Tibial artery (tissue), 4 donors: Measurements from ENCODE around the gene SQSTM1.

Experiments used
- DNase-seq, 2 donors: peaks; one replicate each; pipeline ENCODE4 v3.0.0-alpha.2; 2019
- H3K27ac ChIP-seq, 2 donors: fragments of 200-600 bp; sonication (generic) in 1 of 2; 1 replicate in 1 of 2; 2 replicates in 1 of 2; pipeline ENCODE4 v1.5.1; 2018 to 2019; ENCODE audit warnings: mild to moderate bottlenecking in 1 of 2
- H3K27me3 ChIP-seq, 2 donors: fragments of 200-600 bp; sonication (generic) in 1 of 2; one replicate each; pipeline versions ENCODE4 v1.5.1 to v1.6.0; 2016 to 2019
- H3K36me3 ChIP-seq, 3 donors: fragments of 200-600 bp; sonication (generic) in 2 of 3; one replicate each; pipeline ENCODE4 v1.5.1; 2016 to 2019; ENCODE audit warnings: mild to moderate bottlenecking in 2 of 3
- H3K4me1 ChIP-seq, 4 donors: fragments of 200-600 bp; sonication (generic) in 2 of 4; 1 replicate in 3 of 4; 2 replicates in 1 of 4; pipeline ENCODE4 v1.5.1; 2016 to 2019
- H3K4me3 ChIP-seq, 2 donors: fragments of 200-600 bp; sonication (generic) in 1 of 2; 1 replicate in 1 of 2; 2 replicates in 1 of 2; pipeline ENCODE4 v1.5.1; 2018 to 2019; ENCODE audit warnings: mild to moderate bottlenecking in 2 of 2
- H3K9me3 ChIP-seq, 3 donors: fragments of 200-600 bp; sonication (generic) in 1 of 3; one replicate each; pipeline ENCODE4 v1.5.1; 2016 to 2019
- CTCF ChIP-seq, 2 experiments: fragments of 200-600 bp in 1 of 2; fragments of 450-650 bp in 1 of 2; IDR thresholded peaks; one replicate each; pipeline ENCODE4 v1.5.1; 2017 to 2019; ENCODE audit warnings: antibody characterized with exemption in 2 of 2, mild to moderate bottlenecking in 1 of 2, moderate library complexity in 1 of 2
- intact Hi-C: fragments of 100-400 bp; cut with DNase I; formaldehyde crosslinking; loops from one replicate; pipeline ENCODE4 v1.15.0; 2023; ENCODE audit warnings: low total_unique reads

The SQSTM1 gene

DNA sequence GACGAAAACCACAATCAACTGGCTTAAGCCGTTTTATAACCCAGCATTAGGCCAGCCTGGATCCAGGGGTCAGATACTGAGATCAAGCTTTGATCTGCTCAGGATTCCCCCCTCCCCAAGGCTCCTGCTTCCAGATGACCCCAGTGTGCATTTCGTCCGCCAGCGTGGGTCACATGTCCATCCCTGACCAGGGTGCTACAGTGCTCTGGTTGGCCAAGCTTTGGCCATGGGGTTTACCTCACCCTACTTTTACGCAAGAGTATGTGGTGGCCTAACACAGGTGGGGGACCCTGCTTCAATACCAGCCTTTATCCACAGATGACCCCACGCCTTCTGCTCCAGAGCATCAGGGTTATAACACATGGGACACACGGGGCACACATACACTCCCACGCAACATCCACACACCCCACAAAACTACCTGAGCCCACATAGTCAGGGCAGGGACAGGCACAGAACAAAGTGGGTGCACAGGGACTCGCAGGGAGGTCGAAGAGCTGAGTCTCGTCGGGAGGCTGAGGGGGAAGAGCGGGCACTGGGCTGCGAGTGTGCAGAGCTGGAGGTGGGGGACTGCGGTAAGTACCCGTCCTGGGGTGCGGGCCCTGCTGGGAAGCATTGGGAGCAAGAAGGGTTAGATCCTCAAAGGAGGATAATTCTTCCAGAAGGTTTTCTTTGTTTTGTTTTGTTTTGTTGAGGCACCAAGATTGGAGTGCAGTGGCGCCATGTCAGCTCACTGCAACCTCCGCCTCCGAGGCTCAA is 5.0 kb upstream of the SQSTM1 start:
- Histone ChIP-seq H3K4me3 (no peak overlapping the region), H3K27ac (no peak overlapping the region), H3K9me3 (no peaks in the 10 kb centered on the region), H3K36me3 (peaks cover 0 to 13% (median 0%) of the 10 kb centered on the region in 3 donors), H3K4me1 (peaks cover 14 to 42% (median 35%) of the 10 kb centered on the region in 4 donors), H3K27me3 (no peaks in the 10 kb centered on the region)
- no peak for TF ChIP-seq CTCF (IDR thresholded peaks at IDR 0.05)
- DNase-seq = peak in 1 of 2 donors; percentile 64
- intact Hi-C loops = loop anchor here (5.0 kb wide), 2 partner anchors 193 to 477 kb away; partner anchors contain the start of genes HNRNPH1 and MAPK9

DNA sequence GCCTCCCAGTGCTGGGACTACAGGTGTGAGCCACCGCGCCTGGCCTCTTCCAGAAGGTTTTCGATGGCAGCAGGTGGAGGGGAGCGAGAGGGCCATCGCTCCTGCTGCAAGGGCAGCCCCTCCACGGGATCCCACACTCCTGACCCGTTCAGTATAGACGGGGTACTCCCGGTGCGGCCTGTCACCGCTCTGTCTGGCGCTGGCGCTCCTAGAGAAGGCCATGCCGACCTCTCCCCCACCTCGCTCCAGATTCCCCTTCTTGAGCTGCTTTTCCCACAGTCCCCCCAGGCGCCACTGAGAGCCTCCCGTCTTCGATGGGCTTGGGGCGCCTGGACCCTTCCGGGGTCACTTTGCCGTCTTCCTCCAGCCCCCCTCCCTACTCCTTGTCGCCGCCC is 4.3 kb upstream of the SQSTM1 start:
- no peaks in the 10 kb centered on the region for H3K9me3 ChIP-seq
- DNase-seq = no peak
- H3K4me1 ChIP-seq = peaks cover 14 to 42% (median 35%) of the 10 kb centered on the region in 4 donors
- intact Hi-C loops = loop anchor here (5.0 kb wide), 2 partner anchors 194 to 476 kb away; partner anchors contain the start of genes HNRNPH1 and MAPK9
- peak overlapping the region; percentile 100 for H3K27ac ChIP-seq
- H3K36me3 ChIP-seq = peaks cover 0 to 18% (median 0%) of the 10 kb centered on the region in 3 donors
- H3K27me3 ChIP-seq = no peaks in the 10 kb centered on the region
- TF ChIP-seq CTCF (IDR thresholded peaks at IDR 0.05) = no peak
- H3K4me3 ChIP-seq = peak overlapping the region; percentile 56 to 61

DNA sequence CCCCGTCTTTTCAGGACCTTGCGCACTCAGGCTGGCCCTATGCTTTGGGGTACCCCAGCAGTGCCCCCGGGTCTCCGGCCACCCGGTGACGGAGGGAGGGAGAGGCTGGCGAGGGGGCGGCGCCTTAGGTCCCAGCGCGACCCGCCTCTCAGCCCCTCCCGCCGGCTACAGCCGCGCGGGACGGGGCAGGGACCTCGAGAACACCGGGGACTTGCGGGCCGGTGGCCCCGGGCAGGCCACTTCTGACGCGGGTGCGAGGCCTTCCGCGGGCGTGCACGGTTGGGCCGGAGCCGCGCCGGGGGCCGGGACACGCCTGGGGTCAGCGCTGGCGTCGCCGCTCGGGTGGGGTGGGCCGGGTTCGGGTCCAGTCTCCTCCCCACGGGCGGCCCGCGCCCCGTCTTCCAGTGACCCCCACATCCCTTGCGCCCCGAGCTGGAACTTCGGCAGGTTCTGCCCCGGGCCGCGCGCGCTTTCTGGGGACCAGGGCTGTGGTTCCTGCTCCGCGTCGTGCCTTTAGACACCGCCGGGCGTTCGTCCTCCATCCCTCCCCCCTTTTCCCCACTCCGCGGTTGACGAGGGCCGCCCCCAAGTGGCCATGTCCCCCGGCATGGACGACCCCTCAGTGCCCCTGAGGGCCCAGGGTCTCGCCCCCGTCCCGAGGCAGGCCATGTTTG is 3.8 kb upstream of the SQSTM1 start:
- peaks cover 0 to 18% (median under 1%) of the 10 kb centered on the region in 3 donors for H3K36me3 ChIP-seq
- H3K4me1 ChIP-seq = peaks cover 14 to 44% (median 37%) of the 10 kb centered on the region in 4 donors
- TF ChIP-seq CTCF (IDR thresholded peaks at IDR 0.05) = no peak
- H3K9me3 ChIP-seq = no peaks in the 10 kb centered on the region
- intact Hi-C loops = loop anchor here (5.0 kb wide), 2 partner anchors 195 to 475 kb away; partner anchors contain the start of genes HNRNPH1 and MAPK9
- peak overlapping the region; percentile 56 to 61 for H3K4me3 ChIP-seq
- DNase-seq = no peak
- no peaks in the 10 kb centered on the region for H3K27me3 ChIP-seq
- peak overlapping the region; percentile 100 for H3K27ac ChIP-seq

GRCh38 chr5:179817470-179817840 is 3.2 kb upstream of the SQSTM1 start:
- Histone ChIP-seq H3K9me3 (no peaks in the 10 kb centered on the region), H3K27me3 (no peaks in the 10 kb centered on the region), H3K27ac (peak overlapping the region; percentile 100), H3K4me3 (peak overlapping the region; percentile 56 to 61), H3K36me3 (peaks cover 4 to 13% (median 6%) of the 10 kb centered on the region in 3 donors), H3K4me1 (peaks cover 14 to 49% (median 42%) of the 10 kb centered on the region in 4 donors)
- DNase-seq = no peak
- intact Hi-C loops = loop anchor here (5.0 kb wide), 2 partner anchors 195 to 475 kb away; partner anchors contain the start of genes HNRNPH1 and MAPK9
- no peak for TF ChIP-seq CTCF (IDR thresholded peaks at IDR 0.05)

DNA sequence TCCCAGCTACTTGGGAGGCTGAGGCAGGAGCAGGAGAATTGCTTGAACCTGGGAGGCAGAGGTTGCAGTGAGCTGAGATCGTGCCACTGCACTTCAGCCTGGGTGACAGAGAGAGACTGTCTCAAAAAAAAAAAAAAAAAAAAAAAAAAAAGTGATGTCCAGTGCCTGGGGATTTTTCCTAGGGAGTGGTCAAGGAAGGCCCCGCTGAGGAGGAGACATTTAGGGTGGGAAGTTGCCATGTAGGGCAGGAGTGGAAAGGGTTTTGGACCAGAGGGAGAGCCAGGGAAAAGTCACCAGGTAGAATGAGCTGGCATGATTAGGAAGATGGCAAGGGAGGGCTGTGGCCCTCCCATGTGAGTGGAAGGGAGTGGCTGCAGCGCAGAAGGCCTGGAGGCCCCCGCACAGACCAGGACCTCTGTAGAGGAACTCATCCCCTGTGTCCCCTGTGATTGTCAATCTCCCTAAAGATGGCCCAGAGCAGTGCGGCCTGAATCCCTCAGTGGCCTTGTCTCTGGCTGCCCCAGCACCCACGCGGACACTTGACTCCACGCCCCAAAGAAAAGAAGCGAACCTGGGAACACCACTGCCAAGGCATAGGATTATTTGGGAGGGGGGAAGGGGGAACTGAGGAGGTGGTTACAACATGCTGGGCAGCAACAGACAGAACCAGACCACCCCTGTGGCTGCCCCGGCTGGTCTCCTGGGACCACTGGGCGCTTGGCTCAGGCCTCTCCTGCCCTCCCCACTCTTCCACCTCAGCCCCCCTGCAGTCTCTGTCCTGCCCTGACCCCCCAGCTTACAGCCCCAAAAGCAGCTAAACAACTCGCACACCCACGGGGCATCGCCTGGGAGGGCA is 2.6 kb upstream of the SQSTM1 start:
- peaks cover 10 to 12% (median 12%) of the 10 kb centered on the region in 3 donors for H3K36me3 ChIP-seq
- peak overlapping the region; percentile 99 to 100 for H3K4me3 ChIP-seq
- DNase-seq = no peak
- intact Hi-C loops = loop anchor here (5.0 kb wide), 2 partner anchors 196 to 474 kb away; partner anchors contain the start of genes HNRNPH1 and MAPK9
- H3K9me3 ChIP-seq = no peaks in the 10 kb centered on the region
- TF ChIP-seq CTCF (IDR thresholded peaks at IDR 0.05) = no peak
- no peaks in the 10 kb centered on the region for H3K27me3 ChIP-seq
- peaks cover 14 to 56% (median 48%) of the 10 kb centered on the region in 4 donors for H3K4me1 ChIP-seq
- peak overlapping the region; percentile 100 for H3K27ac ChIP-seq
